CD4-positive, alpha-beta memory T cell (primary cell): ENCODE results near the gene C5orf34. TPM values are rescaled to one million over a fixed set of nuclear protein-coding genes. Genes with fewer than 3 reads are reported as not detected.
"Not testable (repeated sequence)": the region's sequence is repeated elsewhere in the genome, so short reads cannot be mapped to it uniquely, and the experiment has no call there.

Experiments
- CTCF ChIA-PET: fragments of 350-600 bp; sonication (Branson Sonifier 250); formaldehyde crosslinking; loops from one replicate; lab custom pipeline; 2021; ENCODE audit warnings: inconsistent platforms; ENCODE audit not compliant: partially characterized antibody; lab: Charles Lee
- POLR2A ChIA-PET: fragments of 350-600 bp; sonication (Branson Sonifier 250); formaldehyde crosslinking; loops from one replicate; lab custom pipeline; 2021; ENCODE audit not compliant: partially characterized antibody; lab: Charles Lee
- DNase-seq, 5 donors: peaks; one replicate each; pipeline versions ENCODE4 v3.0.0 to v3.0.0-alpha.2; 2020 to 2022; ENCODE audit warnings: mixed read lengths in 1 of 5
- H3K27ac ChIP-seq: one replicate; pipeline ENCODE4 v1.7.0; 2013; ENCODE audit warnings: low read depth, low read length
- H3K27me3 ChIP-seq: 2 replicates; pipeline ENCODE4 v1.7.0; 2013; ENCODE audit warnings: mild to moderate bottlenecking, low read length, moderate library complexity; ENCODE audit not compliant: insufficient read depth
- H3K36me3 ChIP-seq: 2 replicates; pipeline ENCODE4 v1.7.0; 2013; ENCODE audit warnings: mild to moderate bottlenecking, low read length, moderate library complexity; ENCODE audit not compliant: insufficient read depth
- H3K4me1 ChIP-seq: 2 replicates; pipeline ENCODE4 v1.7.0; 2013; ENCODE audit warnings: mild to moderate bottlenecking, low read length, moderate library complexity; ENCODE audit not compliant: insufficient read depth
- H3K4me3 ChIP-seq, 2 donors: one replicate each; pipeline ENCODE4 v1.7.0; 2013; ENCODE audit warnings: low read length in 2 of 2, mild to moderate bottlenecking in 1 of 2
- H3K9me3 ChIP-seq, 2 donors: one replicate each; pipeline ENCODE4 v1.7.0; 2013; ENCODE audit warnings: low read length in 2 of 2, control low read depth in 1 of 2; ENCODE audit not compliant: control insufficient read depth in 1 of 2
- H3K27ac Mint-ChIP-seq, 7 donors: one replicate each; pipeline ENCODE4 v1.8.0; 2020 to 2021; ENCODE audit warnings: mixed read lengths in 7 of 7, mild to moderate bottlenecking in 6 of 7, inconsistent platforms in 3 of 7, moderate library complexity in 3 of 7
- H3K27me3 Mint-ChIP-seq, 2 donors: one replicate each; pipeline ENCODE4 v1.8.0; 2020 to 2021; ENCODE audit warnings: mixed read lengths in 2 of 2
- H3K36me3 Mint-ChIP-seq, 2 donors: one replicate each; pipeline ENCODE4 v1.8.0; 2020 to 2021; ENCODE audit warnings: mixed read lengths in 2 of 2, inconsistent platforms in 1 of 2, mild to moderate bottlenecking in 1 of 2
- H3K4me1 Mint-ChIP-seq, 4 donors: one replicate each; pipeline ENCODE4 v1.8.0; 2020 to 2021; ENCODE audit warnings: mixed read lengths in 4 of 4, mild to moderate bottlenecking in 1 of 4
- H3K4me3 Mint-ChIP-seq, 8 donors: one replicate each; pipeline ENCODE4 v1.8.0; 2020 to 2021; ENCODE audit warnings: mixed read lengths in 8 of 8, mild to moderate bottlenecking in 7 of 8, moderate library complexity in 6 of 8, inconsistent platforms in 3 of 8
- H3K9me3 Mint-ChIP-seq, 8 donors: one replicate each; pipeline ENCODE4 v1.8.0; 2020 to 2021; ENCODE audit warnings: mixed read lengths in 8 of 8, mild to moderate bottlenecking in 5 of 8, inconsistent platforms in 3 of 8, moderate library complexity in 1 of 8
- intact Hi-C: fragments of 100-400 bp; cut with micrococcal nuclease; formaldehyde crosslinking; loops from one replicate; pipeline ENCODE4 v1.15.1; 2023
- polyA plus RNA-seq, 2 donors: library from polyadenylated mRNA; unstranded; fragments of 300-500 nt; fragmentation: Illumina TruSeq; gene quantifications; one replicate each; pipeline ENCODE4 v1.2.3, GENCODE V29; 2021
- total RNA-seq, 2 experiments: library from RNA; stranded (reverse); gene quantifications; one replicate each; pipeline ENCODE4 v1.2.3, GENCODE V29; 2021

Gene C5orf34
- total and polyA plus RNA-seq, 4 experiments from 2014 or later: 0.60 to 2.9 (median 1.9) TPM

GRCh38 chr5:43483298-43484105 lies 31.4 kb downstream of the C5orf34 start, which contains the start of gene TMEM267:
Gene TMEM267, minus strand, starts transcription at chr5:43483865. Its CDS starts 29,896 bp downstream, at chr5:43453969.
- Mint-ChIP-seq H3K36me3 (peaks cover 0 to 12% of the 10 kb centered on the region in 2 donors), H3K9me3 (peaks cover 0 to 2% (median 0%) of the 10 kb centered on the region in 8 donors), H3K27me3 (no peaks in the 10 kb centered on the region), H3K4me3 (peak within 1 kb of the TSS; percentile 96 to 99 (median 98)), H3K27ac (peak within 1 kb of the TSS; percentile 98 to 100 (median 100)), H3K4me1 (peaks cover 21 to 57% (median 31%) of the 10 kb centered on the region in 4 donors)
- Histone ChIP-seq H3K4me1 (peaks cover 40% of the 10 kb centered on the region), H3K36me3 (no peaks in the 10 kb centered on the region), H3K4me3 (peak within 1 kb of the TSS; percentile 50 to 59), H3K9me3 (no peaks in the 10 kb centered on the region), H3K27me3 (no peaks in the 10 kb centered on the region), H3K27ac (peak within 1 kb of the TSS; percentile 92)
- ChIA-PET POLR2A (interaction anchor here (0.6 to 4.4 kb wide), 56 partner anchors 8 to 1613 kb away, joined by 3 to 124 read pairs (median 7); partner anchors contain the start of genes C5orf34, FBXO4, HMGCS1 and MRPS30), CTCF (interaction anchor here (0.7 to 3.3 kb wide), 53 partner anchors 8 to 1613 kb away, joined by 3 to 40 read pairs (median 4); partner anchors contain the start of genes ANXA2R, C5orf34, HMGCS1 and NNT)
- peak; percentile 82 to 86 (median 83) for DNase-seq
- intact Hi-C loops: loop anchor here (1.0 to 10.0 kb wide), 13 partner anchors 32 to 1579 kb away; partner anchors contain the start of genes C5orf34, HMGCS1, MRPS30 and NNT

- Mint-ChIP-seq H3K27ac (peak overlapping the region; percentile 94 to 100 (median 100)), H3K4me3 (peak overlapping the region; percentile 96 to 99 (median 98)), H3K27me3 (no peaks in the 10 kb centered on the region), H3K36me3 (peaks cover 0 to 12% of the 10 kb centered on the region in 2 donors), H3K4me1 (peaks cover 21 to 57% (median 32%) of the 10 kb centered on the region in 4 donors), H3K9me3 (peaks cover 0 to 2% (median 0%) of the 10 kb centered on the region in 8 donors)
- Histone ChIP-seq H3K9me3 (no peaks in the 10 kb centered on the region), H3K27ac (peak overlapping the region; percentile 92), H3K4me3 (peak overlapping the region; percentile 50 to 59), H3K36me3 (no peaks in the 10 kb centered on the region), H3K27me3 (no peaks in the 10 kb centered on the region), H3K4me1 (peaks cover 40% of the 10 kb centered on the region)
- DNase-seq: no peak
- POLR2A ChIA-PET: interaction anchor here (1.2 to 4.4 kb wide), 8 partner anchors 41 to 1578 kb away, joined by 5 to 124 read pairs (median 56); partner anchors contain the start of genes NNT, PAIP1, RIMOC1 and ZNF131
- CTCF ChIA-PET: no interaction called here
- intact Hi-C loops: loop anchor here (1.0 to 10.0 kb wide), 7 partner anchors 74 to 1322 kb away; partner anchors contain the start of genes MRPS30 and NNT
Observed at GRCh38 chr5:43482490-43483297, 32.3 kb downstream of the C5orf34 start.

DNA sequence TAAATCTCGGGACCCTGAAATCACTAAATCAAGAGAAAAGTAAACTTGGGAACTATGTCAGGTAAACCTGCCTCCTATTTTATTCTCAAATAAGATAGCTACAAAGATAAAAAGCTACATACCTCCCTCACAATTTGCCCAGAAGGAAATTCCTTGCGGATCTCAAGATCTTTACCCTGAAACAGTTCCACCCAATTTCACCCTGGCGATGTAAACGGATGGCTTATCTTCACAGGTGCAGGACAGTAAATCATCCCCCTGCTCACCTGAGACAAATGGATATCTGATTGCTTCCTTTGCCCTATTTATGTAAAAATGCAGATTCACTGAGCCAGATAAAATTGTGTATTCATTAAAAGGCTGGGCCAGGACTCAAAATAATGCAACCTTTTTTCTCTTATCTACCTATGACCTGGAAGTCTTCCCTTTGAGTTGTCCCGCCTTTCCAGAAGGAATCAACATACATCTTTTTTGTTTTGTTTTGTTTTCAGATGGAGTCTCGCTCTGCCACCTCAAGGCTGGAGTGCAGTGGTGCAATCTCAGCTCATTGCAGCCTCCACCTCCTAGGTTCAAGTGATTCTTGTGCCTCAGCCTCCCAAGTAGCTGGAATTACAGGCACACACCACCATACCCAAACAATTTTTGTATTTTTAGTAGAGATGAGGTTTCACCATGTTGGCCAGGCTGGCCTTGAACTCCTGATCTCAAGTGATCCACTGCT lies 45.1 kb downstream of the C5orf34 start:
- Histone ChIP-seq H3K4me3 (no peak overlapping the region), H3K36me3 (peaks cover 4% of the 10 kb centered on the region), H3K4me1 (no peaks in the 10 kb centered on the region), H3K9me3 (peaks cover 0 to 6% of the 10 kb centered on the region in 2 donors), H3K27ac (no peak overlapping the region), H3K27me3 (no peaks in the 10 kb centered on the region)
- Mint-ChIP-seq H3K27ac (no peak overlapping the region), H3K4me3 (no peak overlapping the region), H3K4me1 (peaks cover 12 to 45% (median 17%) of the 10 kb centered on the region in 4 donors), H3K9me3 (peaks cover 2 to 30% (median 19%) of the 10 kb centered on the region in 8 donors), H3K36me3 (peaks cover 59 to 78% of the 10 kb centered on the region in 2 donors), H3K27me3 (no peaks in the 10 kb centered on the region)
- CTCF ChIA-PET: interaction anchor here (1.1 kb wide), 1 partner anchor 15 kb away, joined by 3 read pairs; no protein-coding TSS in a partner anchor
- no peak for DNase-seq
- POLR2A ChIA-PET: interaction anchor here (1.7 kb wide), 1 partner anchor 14 kb away, joined by 6 read pairs; the partner anchor contains the start of gene TMEM267
- intact Hi-C loops: no loop called here

DNA sequence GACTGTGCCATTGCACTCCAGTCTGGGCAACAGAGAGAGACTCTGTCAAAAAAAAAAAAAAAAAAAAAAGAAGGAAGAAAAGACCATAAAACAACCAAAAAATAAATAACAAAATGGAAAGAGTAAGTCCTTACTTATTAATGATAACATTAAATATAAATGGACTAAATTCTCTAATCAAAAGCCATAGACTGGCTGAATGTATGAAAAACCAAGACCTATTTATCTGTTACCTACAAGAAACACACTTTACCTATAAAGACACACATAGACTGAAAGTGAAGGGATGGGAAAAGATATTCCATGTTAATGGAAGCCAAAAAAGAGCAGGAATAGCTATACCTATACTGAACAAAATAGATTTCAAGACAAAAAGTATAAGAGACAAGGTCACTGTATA lies 47.8 kb downstream of the C5orf34 start:
- H3K4me3 Mint-ChIP-seq: peak overlapping the region in 1 of 8 donors; percentile 1
- ChIA-PET POLR2A (interaction anchor here (0.6 kb wide), 1 partner anchor 185 kb away, joined by 3 read pairs; no protein-coding TSS in a partner anchor), CTCF (interaction anchor here (1.8 kb wide), 1 partner anchor 12 kb away, joined by 4 read pairs; no protein-coding TSS in a partner anchor)
- Histone ChIP-seq H3K9me3 (peaks cover 0 to 6% of the 10 kb centered on the region in 2 donors), H3K27ac (no peak overlapping the region), H3K4me1 (no peaks in the 10 kb centered on the region), H3K27me3 (no peaks in the 10 kb centered on the region), H3K36me3 (peaks cover 4% of the 10 kb centered on the region), H3K4me3 (no peak overlapping the region)
- intact Hi-C loops: no loop called here
- peaks cover under 1 to 33% (median 8%) of the 10 kb centered on the region in 4 donors for H3K4me1 Mint-ChIP-seq
- H3K27ac Mint-ChIP-seq: no peak overlapping the region
- H3K27me3 Mint-ChIP-seq: no peaks in the 10 kb centered on the region
- no peak for DNase-seq
- H3K9me3 Mint-ChIP-seq: peaks cover 2 to 30% (median 19%) of the 10 kb centered on the region in 8 donors
- H3K36me3 Mint-ChIP-seq: peaks cover 53 to 66% of the 10 kb centered on the region in 2 donors

GRCh38 chr5:43465455-43465854 lies 49.5 kb downstream of the C5orf34 start:
- H3K27ac Mint-ChIP-seq, H3K9me3 ChIP-seq, CTCF ChIA-PET, POLR2A ChIA-PET, intact Hi-C loops, DNase-seq, H3K4me3 ChIP-seq, H3K36me3 ChIP-seq, H3K27me3 Mint-ChIP-seq, H3K27ac ChIP-seq, H3K27me3 ChIP-seq, H3K4me3 Mint-ChIP-seq, H3K4me1 ChIP-seq: not testable (repeated sequence)
- Mint-ChIP-seq H3K4me1 (peaks cover 0 to 39% (median 5%) of the 10 kb centered on the region in 4 donors), H3K36me3 (peaks cover 54 to 60% of the 10 kb centered on the region in 2 donors), H3K9me3 (peaks cover 2 to 25% (median 18%) of the 10 kb centered on the region in 8 donors)

GRCh38 chr5:43461066-43461465 lies 53.9 kb downstream of the C5orf34 start:
- no peak overlapping the region for H3K4me3 ChIP-seq
- Mint-ChIP-seq H3K36me3 (peaks cover 45 to 51% of the 10 kb centered on the region in 2 donors), H3K4me3 (no peak overlapping the region), H3K27me3 (no peaks in the 10 kb centered on the region), H3K9me3 (peaks cover under 1 to 9% (median 4%) of the 10 kb centered on the region in 8 donors), H3K27ac (no peak overlapping the region), H3K4me1 (peaks cover 0 to 17% (median 2%) of the 10 kb centered on the region in 4 donors)
- H3K36me3 ChIP-seq: no peaks in the 10 kb centered on the region
- no peaks in the 10 kb centered on the region for H3K27me3 ChIP-seq
- no peaks in the 10 kb centered on the region for H3K4me1 ChIP-seq
- no peak for DNase-seq
- no peaks in the 10 kb centered on the region for H3K9me3 ChIP-seq
- ChIA-PET CTCF (no interaction called here), POLR2A (no interaction called here)
- intact Hi-C loops: no loop called here
- no peak overlapping the region for H3K27ac ChIP-seq
